PC-3 (cell line): ENCODE results near the gene TMEM259.

Experiments used
- EZH2 ChIP-seq: fragments of 300-600 bp; sonication (generic); IDR thresholded peaks from one replicate; pipeline ENCODE4 v1.6.1; 2017; ENCODE audit warnings: antibody characterized with exemption, mild to moderate bottlenecking, low read length; ENCODE audit not compliant: unreplicated experiment
- EZH2phosphoT487 ChIP-seq: fragments of 300-600 bp; sonication (generic); IDR thresholded peaks from 2 replicates; pipeline ENCODE4 v1.6.1; 2018; ENCODE audit warnings: mild to moderate bottlenecking, antibody characterized with exemption, low read length, borderline replicate concordance
- TF ChIP-seq, protein P1 (sequence below): fragments of 300-600 bp; sonication (generic); conservative IDR thresholded peaks from 2 replicates; pipeline ENCODE4 v1.5.1; 2017; ENCODE audit warnings: antibody characterized with exemption, low read depth, mild to moderate bottlenecking, low read length

DNA sequence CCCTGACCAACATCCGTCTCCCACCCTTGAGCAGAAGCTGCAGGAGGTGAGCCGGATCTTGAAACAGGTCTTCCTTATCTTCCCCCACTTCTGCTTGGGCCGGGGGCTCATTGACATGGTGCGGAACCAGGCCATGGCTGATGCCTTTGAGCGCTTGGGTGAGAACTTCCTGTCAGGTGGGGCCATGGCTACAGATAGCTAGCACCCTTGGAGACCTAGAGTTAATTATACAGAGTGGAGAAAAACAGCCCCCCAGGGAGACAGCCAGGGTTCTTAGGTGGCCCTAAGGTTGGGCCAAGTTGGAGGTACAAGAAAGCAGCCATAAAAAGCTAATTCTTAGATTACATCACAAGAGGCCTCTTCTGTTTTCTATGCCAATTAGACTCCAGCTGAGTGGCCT is 37.2 kb upstream of the TMEM259 start:
- TF ChIP-seq, protein P1, sequence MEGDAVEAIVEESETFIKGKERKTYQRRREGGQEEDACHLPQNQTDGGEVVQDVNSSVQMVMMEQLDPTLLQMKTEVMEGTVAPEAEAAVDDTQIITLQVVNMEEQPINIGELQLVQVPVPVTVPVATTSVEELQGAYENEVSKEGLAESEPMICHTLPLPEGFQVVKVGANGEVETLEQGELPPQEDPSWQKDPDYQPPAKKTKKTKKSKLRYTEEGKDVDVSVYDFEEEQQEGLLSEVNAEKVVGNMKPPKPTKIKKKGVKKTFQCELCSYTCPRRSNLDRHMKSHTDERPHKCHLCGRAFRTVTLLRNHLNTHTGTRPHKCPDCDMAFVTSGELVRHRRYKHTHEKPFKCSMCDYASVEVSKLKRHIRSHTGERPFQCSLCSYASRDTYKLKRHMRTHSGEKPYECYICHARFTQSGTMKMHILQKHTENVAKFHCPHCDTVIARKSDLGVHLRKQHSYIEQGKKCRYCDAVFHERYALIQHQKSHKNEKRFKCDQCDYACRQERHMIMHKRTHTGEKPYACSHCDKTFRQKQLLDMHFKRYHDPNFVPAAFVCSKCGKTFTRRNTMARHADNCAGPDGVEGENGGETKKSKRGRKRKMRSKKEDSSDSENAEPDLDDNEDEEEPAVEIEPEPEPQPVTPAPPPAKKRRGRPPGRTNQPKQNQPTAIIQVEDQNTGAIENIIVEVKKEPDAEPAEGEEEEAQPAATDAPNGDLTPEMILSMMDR, result no peak
- TF ChIP-seq EZH2phosphoT487, result no peak
- TF ChIP-seq EZH2, result no peak
